HepG2 (cell line): Measurements from ENCODE around the gene ZNF282. TPM values are rescaled to one million over a fixed set of nuclear protein-coding genes. Genes with fewer than 3 reads are reported as not detected.

Source experiments
- ATAC-seq: fragments of 200-7000 bp; cut with Tn5 transposase; 3 replicates; pipeline ENCODE4 v1.9.1; 2020; ENCODE audit warnings: mild to moderate bottlenecking, moderate library complexity
- BruUV-seq: library from RNA; stranded (reverse); fragments of 400-500 nt; replicated peaks from 2 replicates; lab custom pipeline; 2021; lab: Mats Ljungman, UMichigan
- CTCF ChIA-PET: fragments of 300-600 bp; formaldehyde crosslinking; extraction: SDS; loops from one replicate; lab custom pipeline; 2021; ENCODE audit warnings: low total read pairs, inconsistent platforms, low intra/inter-chr PET ratio; lab: Yijun Ruan, JAX
- POLR2A ChIA-PET: fragments of 350-600 bp; sonication (Branson Sonifier 250); formaldehyde crosslinking; loops from one replicate; lab custom pipeline; 2020; ENCODE audit warnings: antibody characterized with exemption, inconsistent platforms; lab: Yijun Ruan, JAX
- DNase-seq: peaks from one replicate; pipeline ENCODE4 v3.0.0-alpha.2; 2015; ENCODE audit warnings: low spot score
- FAIRE-seq: peaks from 3 replicates; lab custom pipeline; 2011; peaks lifted over from hg19 to GRCh38; lab: Jason Lieb, UNC
- H2AFZ ChIP-seq: one replicate; pipeline ENCODE4 v1.6.1; 2011; ENCODE audit warnings: low read length, inconsistent platforms
- H3K27ac ChIP-seq: fragments of 300-600 bp; 3 replicates; pipeline ENCODE4 v1.8.0; 2011; ENCODE audit warnings: mixed run types, mild to moderate bottlenecking, mixed read lengths, low read length, inconsistent platforms; ENCODE audit not compliant: insufficient read depth; ENCODE audit errors: extremely low read length
- H3K27me3 ChIP-seq, 2 experiments: fragments of 200-600 bp in 1 of 2; 2 replicates in 1 of 2; 3 replicates in 1 of 2; pipeline versions ENCODE4 v1.6.0 to v1.8.0; 2011; ENCODE audit warnings: low read length in 2 of 2, mild to moderate bottlenecking in 2 of 2, moderate library complexity in 2 of 2, inconsistent platforms in 1 of 2; ENCODE audit not compliant: insufficient read depth in 2 of 2, control insufficient read depth in 1 of 2
- H3K36me3 ChIP-seq, 2 experiments: fragments of 200-600 bp in 1 of 2; replicated peaks in 1 of 2; 2 replicates in 1 of 2; 3 replicates in 1 of 2; pipeline versions ENCODE4 v1.5.1 to v1.8.0; 2011; ENCODE audit warnings: low read length in 2 of 2, inconsistent platforms in 1 of 2; ENCODE audit not compliant: insufficient read depth in 2 of 2, control insufficient read depth in 1 of 2
- H3K4me1 ChIP-seq: 2 replicates; pipeline ENCODE4 v1.5.1; 2012; ENCODE audit warnings: low read length, inconsistent platforms; ENCODE audit not compliant: insufficient read depth
- H3K4me2 ChIP-seq: 2 replicates; pipeline ENCODE4 v1.6.0; 2011; ENCODE audit warnings: low read depth, low read length, inconsistent platforms
- H3K4me3 ChIP-seq, 3 experiments: fragments of 200-600 bp in 1 of 3; sonication (generic), shearing (Covaris generic) in 1 of 3; replicated peaks in 1 of 3; 2 replicates each; pipeline ENCODE4 v1.5.1; 2011 to 2016; ENCODE audit warnings: low read length in 3 of 3, inconsistent platforms in 2 of 3, low read depth in 2 of 3, mild to moderate bottlenecking in 2 of 3, control low read depth in 1 of 3, mixed read lengths in 1 of 3; ENCODE audit not compliant: insufficient read depth in 1 of 3
- H3K79me2 ChIP-seq: one replicate; pipeline ENCODE4 v1.6.1; 2011; ENCODE audit warnings: low read length, inconsistent platforms; ENCODE audit not compliant: insufficient read depth
- H3K9ac ChIP-seq: 2 replicates; pipeline ENCODE4 v1.6.0; 2011; ENCODE audit warnings: mild to moderate bottlenecking, low read depth, low read length, inconsistent platforms; ENCODE audit not compliant: insufficient read depth
- H3K9me3 ChIP-seq: 2 replicates; pipeline ENCODE4 v1.5.1; 2012; ENCODE audit warnings: mild to moderate bottlenecking, low read length
- H4K20me1 ChIP-seq: 2 replicates; pipeline ENCODE4 v1.6.0; 2011; ENCODE audit warnings: inconsistent platforms, mild to moderate bottlenecking, low read length, moderate library complexity; ENCODE audit not compliant: insufficient read depth
- CEBPZ ChIP-seq: IDR thresholded peaks from 2 replicates; pipeline ENCODE4 v1.6.1; 2012; ENCODE audit warnings: low read length, improper control_type of control experiment
- EZH2 ChIP-seq: conservative IDR thresholded peaks from 2 replicates; pipeline ENCODE4 v1.6.1; 2012; ENCODE audit warnings: mild to moderate bottlenecking, low read depth, low read length, moderate library complexity
- GLMP ChIP-seq: sonication (generic); formaldehyde crosslinking; IDR thresholded peaks from 2 replicates; pipeline ENCODE4 v1.9.0; 2021; ENCODE audit warnings: missing genetic modification reagents, mild to moderate bottlenecking, borderline replicate concordance
- HMGXB4 ChIP-seq, 2 experiments: sonication (generic) in 1 of 2; formaldehyde crosslinking in 1 of 2; IDR thresholded peaks; 2 replicates each; pipeline versions ENCODE4 v1.4.0 to v1.6.1; 2018 to 2020; ENCODE audit warnings: missing genetic modification reagents in 2 of 2, borderline replicate concordance in 1 of 2, low read depth in 1 of 2, mild to moderate bottlenecking in 1 of 2, missing biosample characterization in 1 of 2
- IRF2 ChIP-seq: IDR thresholded peaks from 2 replicates; pipeline ENCODE4 v1.6.1; 2018; ENCODE audit warnings: missing genetic modification reagents, missing compliant biosample characterization
- MTF2 ChIP-seq: sonication (generic); formaldehyde crosslinking; IDR thresholded peaks from 2 replicates; pipeline ENCODE4 v1.5.0; 2020; ENCODE audit warnings: missing genetic modification reagents, borderline replicate concordance
- POLR2G ChIP-seq: fragments of 200-400 bp; formaldehyde crosslinking; IDR thresholded peaks from 2 replicates; pipeline ENCODE4 v1.6.1; 2018; ENCODE audit warnings: mild to moderate bottlenecking, low read depth, low read length, moderate library complexity
- RNF2 ChIP-seq: fragments of 450-650 bp; conservative IDR thresholded peaks from 2 replicates; pipeline ENCODE4 v1.6.1; 2016; ENCODE audit warnings: low read depth
- TEAD2 ChIP-seq: sonication (generic); formaldehyde crosslinking; IDR thresholded peaks from 2 replicates; pipeline ENCODE4 v1.9.0; 2021; ENCODE audit warnings: missing genetic modification reagents
- ZBTB10 ChIP-seq: sonication (generic); formaldehyde crosslinking; IDR thresholded peaks from 2 replicates; pipeline ENCODE4 v1.4.0; 2020; ENCODE audit warnings: missing genetic modification reagents, borderline replicate concordance
- ZNF589 ChIP-seq: sonication (generic); formaldehyde crosslinking; conservative IDR thresholded peaks from 2 replicates; pipeline ENCODE4 v1.8.0; 2022; ENCODE audit warnings: mild to moderate bottlenecking, moderate library complexity, missing genetic modification reagents
- WGBS: methylation state at CpG from one replicate; pipeline ENCODE4 v1.1.6; 2017; ENCODE audit warnings: low lambda C conversion rate; 5-methylcytosine and 5-hydroxymethylcytosine counted together
- in situ Hi-C: cut with HindIII; loops from 2 replicates; pipeline ENCODE4 v1.10.0; 2017; ENCODE audit warnings: low pct_unique_long_range_greater_than_20kb; ENCODE audit not compliant: extremely low pct_ligation_motif_present
- intact Hi-C: fragments of 100-400 bp; cut with micrococcal nuclease; formaldehyde crosslinking; loops from one replicate; pipeline ENCODE4 v1.10.0; 2022; ENCODE audit not compliant: unreplicated experiment
- polyA plus RNA-seq, 8 experiments: library from polyadenylated mRNA; depleted of rRNA in 3 of 8; stranded (reverse) in 7 of 8; unstranded in 1 of 8; fragments of >200 nt; fragmentation: Illumina TruSeq in 4 of 8; extraction: Trizol in 4 of 8; gene quantifications; 2 replicates each; pipeline versions ENCODE4 v1.2.1 to v1.2.3, GENCODE V29; 2011 to 2016; ENCODE audit warnings: low read depth in 4 of 8, missing spikeins in 1 of 8, mixed read lengths in 1 of 8; ENCODE audit not compliant: insufficient read depth in 1 of 8
- total RNA-seq, 5 experiments: library from RNA; depleted of rRNA; stranded (reverse); fragments of >200 nt; fragmentation: Illumina TruSeq; extraction: Trizol; gene quantifications; 2 replicates each; pipeline ENCODE4 v1.2.3, GENCODE V29; 2016; ENCODE audit warnings: low read depth in 1 of 5

Gene ZNF282
- total and polyA plus RNA-seq, 2 of the 13 experiments (the other 11 are each of a cell fraction or from before 2014, with no cell fraction given) = 9.1 to 20.9 TPM

- no peaks in the 10 kb centered on the region; a peak in 1 of 5 replicates for H3K27me3 ChIP-seq
- in situ Hi-C loops = no loop called here
- POLR2A ChIA-PET = no interaction called here
- CTCF ChIA-PET = no interaction called here
- H3K4me1 ChIP-seq = peaks cover 44% of the 10 kb centered on the region
- H3K4me3 ChIP-seq = peak overlapping the region; percentile 86 to 94 (median 90)
- H3K27ac ChIP-seq = no peak overlapping the region
- no peaks in the 10 kb centered on the region for H3K9me3 ChIP-seq
- ATAC-seq (no peak), FAIRE-seq (no peak), DNase-seq (no peak)
- peak overlapping the region; percentile 84; the same call in 1 of the 2 replicates for H3K9ac ChIP-seq
- peaks cover 0 to 2% of the 10 kb centered on the region in 2 experiments; a peak in 2 of 5 replicates for H3K36me3 ChIP-seq
- 58% methylated on average over 5 of the region's 5 CpGs for WGBS
- TSS peak; percentile 73 for BruUV-seq
- intact Hi-C loops = no loop called here
- H2AFZ ChIP-seq = no peak overlapping the region
- peaks cover 4% of the 10 kb centered on the region; the same call in 1 of the 2 replicates for H4K20me1 ChIP-seq
- H3K79me2 ChIP-seq = peaks cover 20% of the 10 kb centered on the region
- peak overlapping the region; percentile 96 for H3K4me2 ChIP-seq
- TF ChIP-seq HMGXB4 (CRISPR knock-in tag; IDR thresholded peaks at IDR 0.05; ENCODE audit: borderline replicate concordance in 1 of 2, low read depth in 1 of 2) (no peak), MTF2 (CRISPR knock-in tag) (no peak), ZNF589 (CRISPR knock-in tag) (no peak), RNF2 (no peak), EZH2 (no peak), ZBTB10 (CRISPR knock-in tag) (no peak), CEBPZ (no peak), IRF2 (CRISPR knock-in tag) (no peak), TEAD2 (CRISPR knock-in tag) (no peak), GLMP (CRISPR knock-in tag) (no peak), POLR2G (no peak)
These were observed 45.3 kb downstream of the ZNF282 start for GRCh38 chr7:149240637-149241036.
